PC-9 (cell line): ENCODE results near the gene INHBE.

Experiments
- EZH2 ChIP-seq: fragments of 200-600 bp; sonication (generic); IDR thresholded peaks from 2 replicates; pipeline ENCODE4 v1.8.0; 2017; ENCODE audit warnings: antibody characterized with exemption, low read depth
- TF ChIP-seq, protein P1 (sequence below): fragments of 200-600 bp; sonication (generic); conservative IDR thresholded peaks from 2 replicates; pipeline ENCODE4 v1.6.1; 2017; ENCODE audit warnings: mixed run types, antibody characterized with exemption, mild to moderate bottlenecking, moderate library complexity

DNA sequence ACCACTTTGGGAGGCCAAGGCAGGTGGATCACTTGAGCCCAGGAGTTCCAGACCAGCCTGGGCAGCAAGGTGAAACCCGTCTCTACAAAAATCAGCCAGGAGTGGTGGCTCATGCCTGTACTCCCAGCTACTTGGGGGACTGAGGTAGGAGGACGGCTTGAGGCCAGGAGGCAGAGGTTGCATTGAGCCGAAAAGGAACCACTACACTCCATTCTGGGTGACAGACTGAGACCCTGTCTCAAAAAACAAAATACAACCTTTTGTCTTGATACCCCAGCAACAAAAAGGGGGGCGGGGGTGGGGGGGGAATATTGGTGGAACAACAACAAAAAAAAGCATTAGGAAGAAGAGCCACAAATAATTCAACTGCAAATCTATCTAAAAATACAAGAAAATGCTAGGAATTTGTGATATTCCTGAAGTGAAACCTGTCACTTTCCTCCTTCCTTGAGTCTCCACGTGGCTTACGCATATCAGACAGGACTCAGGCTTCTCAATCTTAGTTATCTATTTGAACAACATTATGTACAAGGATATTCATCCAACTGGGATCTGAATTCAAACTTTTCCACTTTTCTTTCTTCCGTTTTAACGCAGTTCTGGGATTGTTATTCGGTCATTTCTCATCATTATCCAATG is 25.5 kb upstream of the INHBE start:
- TF ChIP-seq, protein P1, sequence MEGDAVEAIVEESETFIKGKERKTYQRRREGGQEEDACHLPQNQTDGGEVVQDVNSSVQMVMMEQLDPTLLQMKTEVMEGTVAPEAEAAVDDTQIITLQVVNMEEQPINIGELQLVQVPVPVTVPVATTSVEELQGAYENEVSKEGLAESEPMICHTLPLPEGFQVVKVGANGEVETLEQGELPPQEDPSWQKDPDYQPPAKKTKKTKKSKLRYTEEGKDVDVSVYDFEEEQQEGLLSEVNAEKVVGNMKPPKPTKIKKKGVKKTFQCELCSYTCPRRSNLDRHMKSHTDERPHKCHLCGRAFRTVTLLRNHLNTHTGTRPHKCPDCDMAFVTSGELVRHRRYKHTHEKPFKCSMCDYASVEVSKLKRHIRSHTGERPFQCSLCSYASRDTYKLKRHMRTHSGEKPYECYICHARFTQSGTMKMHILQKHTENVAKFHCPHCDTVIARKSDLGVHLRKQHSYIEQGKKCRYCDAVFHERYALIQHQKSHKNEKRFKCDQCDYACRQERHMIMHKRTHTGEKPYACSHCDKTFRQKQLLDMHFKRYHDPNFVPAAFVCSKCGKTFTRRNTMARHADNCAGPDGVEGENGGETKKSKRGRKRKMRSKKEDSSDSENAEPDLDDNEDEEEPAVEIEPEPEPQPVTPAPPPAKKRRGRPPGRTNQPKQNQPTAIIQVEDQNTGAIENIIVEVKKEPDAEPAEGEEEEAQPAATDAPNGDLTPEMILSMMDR = no peak
- no peak for TF ChIP-seq EZH2
